T-helper 1 cell (primary cell): ENCODE data around the gene OR4C15.

Source experiments
- DNase-seq, 5 donors: peaks; one replicate each; pipeline ENCODE4 v3.0.0-alpha.2; 2012 to 2020
- total RNA-seq, 4 donors: gene quantifications; one replicate each; lab custom pipeline; 2026; lab: John Stamatoyannopoulos, UW

The OR4C15 gene
- total RNA-seq: 0 reads per million in 4 donors

- no peak for DNase-seq
These were observed at the start of gene OR4C15 for GRCh38 chr11:55554169-55554568. TSS of gene OR4C15 (plus strand) at chr11:55554469. CDS start at chr11:55554469, 0 bp downstream.

GRCh38 chr11:55571828-55572227 lies 17.6 kb downstream of the OR4C15 start, which contains the start of gene OR4C16:
TSS of gene OR4C16 (plus strand) at chr11:55572128. CDS start at chr11:55572128, 0 bp downstream.
- no peak for DNase-seq

GRCh38 chr11:55572548-55572947 lies 18.3 kb downstream of the OR4C15 start:
- no peak for DNase-seq
